ENCODE measurements around the gene CCR7.

DNA sequence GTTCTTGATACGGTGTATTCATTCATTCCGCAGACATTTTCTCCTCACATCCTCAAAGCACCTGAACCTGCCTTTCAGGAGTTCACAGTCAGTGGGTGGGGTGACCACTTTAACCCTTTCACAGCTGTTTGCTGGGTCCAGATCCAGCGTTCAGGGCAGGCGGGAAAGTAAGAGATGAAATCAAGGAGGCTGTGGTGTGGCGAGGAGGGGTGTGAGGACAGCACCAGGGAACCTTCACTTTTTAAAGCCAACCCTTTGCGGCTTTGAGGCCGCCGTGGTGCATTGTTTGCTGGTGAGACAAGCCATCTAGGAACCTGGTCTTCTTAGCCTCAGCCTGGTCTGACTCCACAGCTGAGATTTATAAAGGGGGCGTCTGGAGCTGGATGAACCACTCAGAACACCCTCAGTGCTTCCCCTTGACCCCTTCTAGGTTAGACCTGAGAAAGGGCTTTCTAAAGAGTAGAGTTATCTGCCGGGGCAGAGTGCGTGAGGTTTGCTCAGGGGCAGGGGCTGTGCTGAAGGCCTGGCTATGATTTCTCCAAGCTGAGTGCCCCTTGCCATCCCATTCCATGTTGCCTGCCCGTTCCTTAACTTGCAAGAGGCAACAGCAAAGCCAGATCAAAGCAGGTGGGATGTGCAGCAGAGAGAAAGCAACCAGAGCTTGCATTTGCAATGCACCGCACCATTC, 933 bp downstream of the CCR7 start:
- TF ChIP-seq EZH2 (IDR thresholded peaks at IDR 0.05): no peak
- no peak for TF ChIP-seq POLR2AphosphoS5 (IDR thresholded peaks at IDR 0.05; ENCODE audit: borderline replicate concordance, low read depth, low read length)

All from SK-N-MC (cell line).